NCI-H82 treated with DMSO at 0.1 percent for 48 hours (cell line): ENCODE measurements around the gene BPGM.

Experiments used
- DNase-seq: peaks from one replicate; lab custom pipeline; 2025; ENCODE audit not compliant: unreplicated experiment; lab: John Stamatoyannopoulos, UW

Gene BPGM

GRCh38 chr7:134646425-134647305, at the start of gene BPGM:
Gene BPGM, plus strand, starts transcription at chr7:134646853. Its CDS starts 14,655 bp downstream, at chr7:134661508.
- DNase-seq = peak; percentile 98

DNA sequence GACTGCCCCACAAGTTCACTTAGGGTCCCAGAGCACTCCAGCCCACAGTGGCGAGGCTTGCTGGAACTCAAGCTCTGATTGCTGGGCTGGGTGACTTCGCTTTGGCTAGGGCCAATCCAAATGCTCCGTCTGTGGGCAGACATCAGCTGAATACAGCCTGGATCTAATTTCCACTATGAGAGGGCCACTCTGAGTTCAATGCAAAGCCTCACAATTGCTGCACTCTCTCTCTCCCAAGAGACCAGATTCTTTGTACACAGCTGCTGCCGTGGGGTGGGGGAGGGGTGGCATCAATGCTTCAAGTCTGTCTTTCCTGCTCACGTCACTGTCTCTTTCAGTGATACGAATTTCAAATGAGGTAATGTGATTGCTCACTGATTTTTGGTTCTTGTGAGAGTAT, 47.3 kb upstream of the BPGM start:
- DNase-seq = peak; percentile 73

GRCh38 chr7:134601459-134601858, 45.2 kb upstream of the BPGM start:
- no peak for DNase-seq

- DNase-seq = no peak
Measured at GRCh38 chr7:134602881-134603451, 43.7 kb upstream of the BPGM start.

DNA sequence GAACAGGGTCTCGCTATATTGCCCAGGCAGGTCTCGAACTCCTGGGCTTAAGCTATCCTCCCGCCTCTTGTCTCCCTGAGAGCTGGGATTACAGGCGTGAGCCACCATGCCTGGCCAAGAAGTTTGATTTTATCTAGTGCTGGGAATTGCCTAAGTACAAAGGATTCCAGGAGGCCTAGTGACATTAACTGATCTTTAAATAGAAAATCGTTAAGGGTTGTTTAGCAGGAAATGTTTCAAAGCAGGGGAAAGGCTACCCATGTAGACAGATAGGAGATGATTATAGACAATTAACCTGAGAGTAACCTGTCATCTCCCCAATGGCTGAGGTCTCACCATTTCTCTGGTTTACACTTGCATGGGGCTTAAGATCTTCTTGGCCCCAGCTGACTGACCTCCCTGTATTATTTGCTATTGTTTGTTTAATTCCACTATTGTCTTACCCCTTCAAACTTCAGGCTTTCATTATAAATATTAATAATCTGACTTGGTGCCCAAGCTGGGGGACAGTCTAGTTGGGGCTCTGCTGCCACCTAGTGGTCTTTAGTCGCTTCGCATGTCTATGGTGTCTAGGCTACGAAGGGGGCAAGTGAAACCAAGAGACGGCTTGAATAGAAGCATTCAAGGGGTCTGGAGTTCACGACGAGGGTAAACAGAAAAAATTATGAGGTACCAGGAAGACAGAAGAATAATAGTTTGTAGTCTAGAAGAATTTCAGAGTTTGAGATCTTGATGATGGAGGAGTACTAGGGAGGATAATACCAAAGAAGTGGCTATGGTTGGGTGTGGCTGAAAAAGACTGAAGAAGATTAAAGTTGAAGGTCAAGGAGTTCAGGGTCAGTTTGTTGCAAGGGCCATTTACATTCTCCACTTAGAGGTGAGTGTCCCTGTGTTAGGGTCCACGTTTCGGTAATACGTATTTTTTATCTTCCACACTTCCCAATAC, 40.4 kb upstream of the BPGM start:
- peak; percentile 34 for DNase-seq

- no peak for DNase-seq
Measured at GRCh38 chr7:134611611-134612151, 35.0 kb upstream of the BPGM start.

DNA sequence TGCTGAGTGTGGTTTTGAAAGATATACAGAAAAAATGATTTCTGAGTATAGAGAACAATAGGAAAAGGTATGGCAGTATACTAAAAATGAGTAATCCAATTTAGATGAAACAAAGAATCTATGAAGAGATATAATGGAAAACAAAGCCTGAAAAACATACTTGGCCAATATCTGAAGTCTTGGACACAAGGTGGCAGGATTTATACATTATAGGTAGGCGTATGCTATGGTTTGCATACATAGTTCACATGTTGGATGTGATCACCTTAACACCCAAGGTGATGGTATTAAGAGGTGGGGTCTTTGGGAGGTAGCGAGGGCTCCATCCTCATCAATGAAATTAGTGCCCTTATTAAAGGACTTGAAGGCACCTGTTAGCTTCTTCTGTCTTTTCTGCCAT, 34.5 kb upstream of the BPGM start:
- DNase-seq = no peak

DNA sequence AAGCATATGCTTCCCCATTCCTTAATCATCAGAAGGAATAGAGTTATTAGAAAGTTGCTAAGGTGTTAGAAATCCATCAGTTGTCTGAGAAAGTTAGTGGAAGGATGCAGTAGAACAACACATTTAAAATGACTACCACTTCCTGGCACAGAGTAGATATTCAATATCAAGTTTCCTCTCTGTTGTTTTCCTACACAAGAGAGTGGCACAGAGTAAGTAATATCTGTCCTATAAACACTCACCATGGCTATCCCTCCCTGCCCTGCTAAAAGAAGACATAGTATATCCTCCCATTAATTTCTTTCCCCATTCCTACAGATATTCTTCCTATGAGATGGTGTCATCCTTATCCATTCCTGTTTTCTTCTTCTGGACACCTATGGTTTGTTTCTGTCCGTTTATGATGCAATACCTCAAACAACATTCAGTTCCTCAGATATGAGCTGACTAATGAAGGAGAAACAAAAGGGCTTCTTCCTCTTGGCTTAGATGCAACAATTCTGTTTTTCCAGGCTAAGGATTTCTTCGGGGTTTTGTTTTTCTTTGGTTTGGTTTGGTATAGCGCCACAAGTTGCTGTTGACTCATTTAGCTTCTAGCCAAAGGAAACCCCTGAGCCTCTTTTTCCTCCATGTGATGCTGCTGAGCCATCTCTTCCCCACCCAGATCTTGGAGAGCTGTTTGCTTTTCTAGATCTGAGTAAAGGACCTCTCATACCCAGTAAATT, 32.9 kb upstream of the BPGM start:
- no peak for DNase-seq

- no peak for DNase-seq
Measured at GRCh38 chr7:134616611-134617010, 30.0 kb upstream of the BPGM start.

DNA sequence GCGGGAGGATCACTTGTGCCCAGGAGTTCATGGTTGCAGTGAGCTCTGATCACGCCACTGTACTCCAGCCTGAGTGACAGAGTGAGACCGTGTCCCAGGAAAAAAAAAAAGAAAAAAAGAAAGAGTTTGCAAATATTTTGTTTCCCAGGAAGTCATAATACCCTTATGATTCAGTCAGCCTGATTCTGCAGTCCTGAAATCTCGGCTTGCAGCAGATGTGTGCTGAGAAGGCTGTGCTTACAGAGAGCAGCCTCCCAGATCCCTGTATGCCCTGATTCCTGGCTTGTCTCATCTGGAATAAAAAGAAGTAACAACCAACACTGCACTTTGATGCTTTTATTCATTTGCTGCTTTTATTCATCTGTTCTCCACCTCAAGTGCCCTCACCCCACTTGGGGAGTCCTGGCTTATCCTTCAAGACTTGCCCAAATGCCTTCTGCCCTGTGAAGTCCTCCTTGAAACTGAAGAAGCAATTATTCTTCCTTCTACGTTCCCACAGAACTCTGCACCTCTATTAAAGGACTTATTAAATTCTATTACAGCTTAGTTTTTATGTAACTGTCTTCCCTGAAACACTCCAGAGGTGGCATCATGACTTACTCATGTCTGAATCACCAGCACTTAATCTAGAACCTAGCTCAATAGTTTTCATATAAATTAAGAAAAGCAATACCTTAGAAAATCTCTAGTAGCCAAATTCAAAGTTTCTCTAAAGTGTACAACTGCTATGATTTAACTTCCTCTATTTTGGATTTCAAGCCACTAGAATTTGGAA, 27.7 kb upstream of the BPGM start:
- no peak for DNase-seq

- DNase-seq = no peak
Measured at GRCh38 chr7:134619627-134620331, 26.9 kb upstream of the BPGM start.

- DNase-seq = no peak
Measured at GRCh38 chr7:134622303-134622995, 24.2 kb upstream of the BPGM start.

- DNase-seq = no peak
Measured at GRCh38 chr7:134623193-134623592, 23.5 kb upstream of the BPGM start.

DNA sequence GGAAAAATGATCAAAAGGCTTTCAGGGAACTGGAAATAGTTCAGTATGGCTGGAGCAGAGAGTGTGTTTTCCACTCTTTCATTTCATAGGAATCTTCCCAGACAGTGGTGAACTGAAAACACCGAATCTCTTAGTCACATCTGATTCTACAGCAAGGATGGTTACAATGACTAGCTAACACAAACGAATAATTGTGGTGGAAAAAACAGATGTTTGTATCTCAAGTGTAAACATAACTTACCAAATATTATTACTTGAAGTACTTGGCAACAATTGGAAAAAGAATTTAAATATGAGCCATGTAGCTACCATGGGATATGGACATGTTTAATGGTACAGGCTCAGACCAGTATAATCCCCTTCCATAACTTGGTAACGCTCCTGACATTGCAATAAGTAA, 21.1 kb upstream of the BPGM start:
- DNase-seq = no peak

- no peak for DNase-seq
Measured at GRCh38 chr7:134627109-134627774, 19.4 kb upstream of the BPGM start.

GRCh38 chr7:134627775-134628153, 18.9 kb upstream of the BPGM start:
- DNase-seq = no peak

GRCh38 chr7:134629445-134629844, 17.2 kb upstream of the BPGM start:
- DNase-seq = no peak

DNA sequence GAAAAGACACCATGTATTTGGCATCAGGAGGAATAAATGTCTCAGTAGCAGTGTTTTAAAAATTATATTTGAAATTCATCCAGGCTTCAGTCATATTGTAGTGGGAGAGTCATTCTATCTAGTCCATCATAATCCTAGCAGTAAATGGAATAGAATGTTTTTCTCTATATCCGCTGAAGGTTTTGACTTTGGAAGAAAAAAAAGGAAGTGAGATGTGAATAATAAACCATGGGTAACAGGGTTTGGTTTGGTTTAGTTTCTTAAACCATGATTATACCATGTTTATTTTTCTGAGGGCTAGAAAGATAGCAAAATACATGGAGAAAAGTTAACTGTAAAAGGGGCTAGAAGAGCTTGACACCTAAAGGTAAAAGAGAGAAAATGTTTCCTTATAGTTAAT, 16.4 kb upstream of the BPGM start:
- no peak for DNase-seq
